BE2C (cell line): ENCODE measurements around the gene HOXB13.

Experiments used
- DNase-seq: peaks from one replicate; pipeline ENCODE4 v3.0.0-alpha.2; 2020
- H3K27me3 ChIP-seq: fragments of 250-450 bp; sonication (Bioruptor Pico); 2 replicates; pipeline ENCODE4 v1.5.1; 2020; ENCODE audit warnings: mild to moderate bottlenecking
- H3K36me3 ChIP-seq: fragments of 250-450 bp; sonication (Bioruptor Pico); 2 replicates; pipeline ENCODE4 v1.5.1; 2020; ENCODE audit warnings: mild to moderate bottlenecking
- H3K4me1 ChIP-seq: fragments of 250-450 bp; sonication (Bioruptor Pico); 2 replicates; pipeline ENCODE4 v1.5.1; 2020
- H3K4me3 ChIP-seq: 2 replicates; pipeline ENCODE4 v1.5.1; 2011; ENCODE audit warnings: low read depth, low read length
- H3K9me3 ChIP-seq: fragments of 250-450 bp; sonication (Bioruptor Pico); 2 replicates; pipeline ENCODE4 v1.5.1; 2020
- CTCF ChIP-seq: IDR thresholded peaks from 2 replicates; pipeline ENCODE4 v1.5.1; 2012; ENCODE audit warnings: mild to moderate bottlenecking, low read depth, low read length

HOXB13 gene

DNA sequence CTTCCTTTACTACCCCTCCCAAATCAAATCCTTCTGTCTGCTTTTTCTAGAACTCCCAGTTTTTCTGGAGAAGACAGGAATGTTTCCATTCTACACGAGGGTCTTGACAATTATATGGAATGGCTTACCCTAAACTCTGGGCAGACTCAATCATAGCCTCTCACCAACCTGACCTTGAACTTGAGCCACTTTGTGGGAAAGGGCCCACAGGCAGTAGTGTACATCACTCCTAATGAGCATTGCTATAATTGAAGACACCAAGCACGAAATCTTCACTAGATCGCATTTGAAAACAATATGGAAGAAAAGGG, 1.6 kb upstream of the HOXB13 start:
- TF ChIP-seq CTCF = no peak
- H3K36me3 ChIP-seq = no peaks in the 10 kb centered on the region
- H3K9me3 ChIP-seq = no peaks in the 10 kb centered on the region
- H3K4me3 ChIP-seq = no peak overlapping the region
- peaks cover 98% of the 10 kb centered on the region for H3K27me3 ChIP-seq
- no peaks in the 10 kb centered on the region for H3K4me1 ChIP-seq
- DNase-seq = no peak

- Histone ChIP-seq H3K9me3 (no peaks in the 10 kb centered on the region), H3K4me1 (no peaks in the 10 kb centered on the region), H3K27me3 (peaks cover 98% of the 10 kb centered on the region), H3K36me3 (no peaks in the 10 kb centered on the region), H3K4me3 (no peak overlapping the region)
- TF ChIP-seq CTCF = no peak
- no peak for DNase-seq
Observed at GRCh38 chr17:48729335-48730239, 1.0 kb upstream of the HOXB13 start.

DNA sequence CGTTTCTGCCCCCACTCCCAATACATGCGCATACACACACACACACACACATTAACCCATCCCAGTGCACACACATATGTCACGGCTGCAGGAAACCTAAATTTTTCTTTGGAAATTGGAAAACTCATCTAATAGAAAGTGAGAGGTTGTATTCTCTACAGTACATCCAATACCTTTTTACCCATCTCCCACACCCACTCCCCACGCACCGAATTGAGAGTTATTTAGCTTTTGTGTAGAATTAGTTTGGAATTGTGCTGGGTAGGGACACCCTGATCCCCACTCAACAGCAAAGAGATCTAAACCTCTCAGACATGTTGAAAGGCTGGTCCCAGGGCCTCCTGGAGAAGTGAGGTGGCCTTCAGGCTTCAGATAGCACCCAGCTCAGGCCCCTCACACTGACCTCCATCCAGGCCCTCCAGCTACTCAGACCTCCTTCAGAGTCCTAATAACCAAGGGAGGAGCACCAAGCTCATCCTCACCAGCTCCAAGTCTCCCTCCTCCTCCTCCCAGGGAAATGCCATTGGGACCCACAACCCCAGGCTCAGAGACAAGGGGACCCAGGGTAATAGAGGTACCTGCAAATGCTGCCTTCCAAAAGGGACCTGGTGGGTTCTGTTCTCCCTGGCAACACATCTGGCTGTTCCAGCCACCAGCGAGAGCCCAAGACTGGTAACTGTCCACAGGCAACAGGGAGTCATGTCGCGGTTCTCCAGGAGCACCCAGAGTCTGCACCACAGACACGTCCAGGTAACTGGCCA, 955 bp downstream of the HOXB13 start:
- DNase-seq = no peak
- H3K9me3 ChIP-seq = no peaks in the 10 kb centered on the region
- peaks cover 98% of the 10 kb centered on the region for H3K27me3 ChIP-seq
- TF ChIP-seq CTCF = no peak
- H3K36me3 ChIP-seq = no peaks in the 10 kb centered on the region
- no peaks in the 10 kb centered on the region for H3K4me1 ChIP-seq
- H3K4me3 ChIP-seq = no peak overlapping the region

DNA sequence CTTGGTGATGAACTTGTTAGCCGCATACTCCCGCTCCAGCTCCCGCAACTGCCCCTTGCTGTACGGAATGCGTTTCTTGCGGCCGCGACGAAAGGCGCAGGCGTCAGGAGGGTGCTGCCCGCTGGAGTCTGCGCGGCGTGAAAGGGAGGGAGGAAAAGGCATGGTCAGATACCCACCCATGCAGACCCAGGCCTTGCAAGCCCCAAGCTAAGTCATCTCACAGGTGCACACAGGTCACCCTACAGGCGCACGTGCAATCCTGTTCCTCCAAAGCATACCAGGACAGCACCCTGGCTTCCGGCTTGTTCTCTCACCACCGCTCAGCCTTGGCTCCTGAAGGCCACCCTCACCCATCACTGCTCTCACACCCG, 1.6 kb downstream of the HOXB13 start:
- no peak for DNase-seq
- no peak for TF ChIP-seq CTCF
- H3K27me3 ChIP-seq = peaks cover 98% of the 10 kb centered on the region
- H3K36me3 ChIP-seq = no peaks in the 10 kb centered on the region
- H3K4me1 ChIP-seq = no peaks in the 10 kb centered on the region
- no peaks in the 10 kb centered on the region for H3K9me3 ChIP-seq
- H3K4me3 ChIP-seq = no peak overlapping the region

DNA sequence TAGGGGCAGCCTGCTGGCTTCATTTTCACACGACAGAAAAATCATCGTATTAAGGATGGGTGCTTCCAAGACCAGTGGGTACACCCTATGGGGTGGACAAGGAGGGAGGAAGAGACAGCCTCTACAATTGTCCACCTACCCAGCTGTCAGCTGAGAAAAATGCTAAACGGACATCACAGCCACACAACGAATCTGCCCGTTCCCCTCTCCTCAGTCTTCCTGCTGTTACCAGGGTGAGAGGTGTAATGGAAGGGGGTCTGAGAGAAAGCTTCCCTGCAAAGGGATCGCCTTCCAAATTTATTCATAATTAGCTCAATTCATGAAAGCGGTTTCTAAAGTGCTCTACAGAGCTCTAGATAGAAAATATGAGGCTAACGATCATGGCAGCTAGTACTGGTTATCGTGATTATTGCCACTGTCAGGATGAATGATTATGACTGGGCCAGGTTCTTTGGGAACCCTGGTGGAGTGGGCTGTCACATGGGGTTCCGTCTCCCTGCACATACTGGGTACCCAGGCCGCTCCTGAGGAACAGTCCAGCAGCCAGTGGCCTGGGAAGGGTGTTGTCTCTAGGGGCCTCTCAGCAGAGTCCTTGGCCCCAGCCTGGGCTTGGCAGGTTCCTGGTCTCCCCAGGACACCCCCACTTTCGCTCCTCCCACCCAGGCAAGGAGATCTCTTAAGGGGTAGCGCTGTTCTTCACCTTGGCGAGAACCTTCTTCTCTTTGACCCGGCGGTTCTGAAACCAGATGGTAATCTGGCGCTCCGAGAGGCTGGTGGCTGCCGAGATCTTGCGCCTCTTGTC, 2.2 kb downstream of the HOXB13 start:
- DNase-seq = no peak
- Histone ChIP-seq H3K27me3 (peaks cover 98% of the 10 kb centered on the region), H3K4me1 (no peaks in the 10 kb centered on the region), H3K36me3 (no peaks in the 10 kb centered on the region), H3K9me3 (no peaks in the 10 kb centered on the region), H3K4me3 (no peak overlapping the region)
- TF ChIP-seq CTCF = no peak
